Type B pancreatic cell (in vitro differentiated cells): ENCODE data around the gene FTSJ3. TPM values are rescaled to one million over a fixed set of nuclear protein-coding genes. Genes with fewer than 3 reads are reported as not detected.

Experiments used
- DNase-seq: peaks from one replicate; pipeline ENCODE4 v3.0.0; 2021; ENCODE audit warnings: mixed read lengths; ENCODE audit not compliant: unreplicated experiment; ENCODE audit errors: extremely low spot score
- H3K27ac Mint-ChIP-seq: 2 replicates; pipeline ENCODE4 v1.8.0; 2021; ENCODE audit warnings: mild to moderate bottlenecking, mixed read lengths
- H3K27me3 Mint-ChIP-seq: 2 replicates; pipeline ENCODE4 v1.8.0; 2021; ENCODE audit warnings: mixed read lengths
- H3K36me3 Mint-ChIP-seq: 2 replicates; pipeline ENCODE4 v1.8.0; 2021; ENCODE audit warnings: mixed read lengths
- H3K4me1 Mint-ChIP-seq: one replicate; pipeline ENCODE4 v1.8.0; 2021; ENCODE audit warnings: mixed read lengths; ENCODE audit not compliant: unreplicated experiment
- H3K4me3 Mint-ChIP-seq: 2 replicates; pipeline ENCODE4 v1.8.0; 2021; ENCODE audit warnings: mild to moderate bottlenecking, mixed read lengths
- H3K9me3 Mint-ChIP-seq: 2 replicates; pipeline ENCODE4 v1.8.0; 2021; ENCODE audit warnings: mixed read lengths
- total RNA-seq: library from RNA; stranded (reverse); gene quantifications from 2 replicates; pipeline ENCODE4 v1.2.1, GENCODE V29; 2021; ENCODE audit warnings: low replicate concordance
- TF ChIP-seq, protein P1 (sequence below): fragments of 200-600 bp; sonication (generic); conservative IDR thresholded peaks from 2 replicates; pipeline ENCODE4 v1.5.0; 2021; ENCODE audit warnings: antibody characterized with exemption, mild to moderate bottlenecking

Gene FTSJ3
- total RNA-seq, 1 donor from 2014 or later = 45.2 TPM

DNA sequence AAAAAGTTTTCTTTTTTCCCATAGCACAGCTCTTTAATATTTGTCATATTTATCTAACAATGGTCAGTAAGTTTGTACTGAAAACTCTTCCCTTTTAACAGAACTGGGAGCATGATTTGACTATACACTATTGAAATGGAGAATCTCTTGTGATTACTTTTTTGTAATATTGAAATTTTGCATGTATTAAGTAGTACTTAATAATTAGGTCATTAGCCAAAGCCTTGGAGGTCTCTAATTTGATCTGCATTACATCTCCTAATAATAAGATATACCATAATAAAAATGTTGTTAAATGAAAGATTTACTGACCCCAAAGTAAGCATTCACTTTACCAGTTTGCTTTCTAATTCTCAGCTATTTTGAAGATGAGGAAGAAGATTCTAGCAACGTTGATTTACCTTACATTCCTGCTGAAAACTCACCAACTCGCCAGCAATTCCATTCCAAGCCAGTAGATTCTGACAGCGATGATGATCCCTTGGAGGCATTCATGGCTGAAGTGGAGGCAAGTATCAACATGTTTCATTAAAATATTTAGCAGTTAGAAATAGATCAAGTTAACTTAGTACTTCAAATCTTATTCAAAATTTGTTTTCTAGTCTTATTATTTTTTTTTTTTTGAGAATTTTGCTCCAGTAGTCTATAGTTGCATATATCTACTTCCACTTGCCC is 35.3 kb downstream of the FTSJ3 start:
- DNase-seq = no peak
- no peaks in the 10 kb centered on the region for H3K9me3 Mint-ChIP-seq
- TF ChIP-seq, protein P1, sequence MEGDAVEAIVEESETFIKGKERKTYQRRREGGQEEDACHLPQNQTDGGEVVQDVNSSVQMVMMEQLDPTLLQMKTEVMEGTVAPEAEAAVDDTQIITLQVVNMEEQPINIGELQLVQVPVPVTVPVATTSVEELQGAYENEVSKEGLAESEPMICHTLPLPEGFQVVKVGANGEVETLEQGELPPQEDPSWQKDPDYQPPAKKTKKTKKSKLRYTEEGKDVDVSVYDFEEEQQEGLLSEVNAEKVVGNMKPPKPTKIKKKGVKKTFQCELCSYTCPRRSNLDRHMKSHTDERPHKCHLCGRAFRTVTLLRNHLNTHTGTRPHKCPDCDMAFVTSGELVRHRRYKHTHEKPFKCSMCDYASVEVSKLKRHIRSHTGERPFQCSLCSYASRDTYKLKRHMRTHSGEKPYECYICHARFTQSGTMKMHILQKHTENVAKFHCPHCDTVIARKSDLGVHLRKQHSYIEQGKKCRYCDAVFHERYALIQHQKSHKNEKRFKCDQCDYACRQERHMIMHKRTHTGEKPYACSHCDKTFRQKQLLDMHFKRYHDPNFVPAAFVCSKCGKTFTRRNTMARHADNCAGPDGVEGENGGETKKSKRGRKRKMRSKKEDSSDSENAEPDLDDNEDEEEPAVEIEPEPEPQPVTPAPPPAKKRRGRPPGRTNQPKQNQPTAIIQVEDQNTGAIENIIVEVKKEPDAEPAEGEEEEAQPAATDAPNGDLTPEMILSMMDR = no peak
- no peaks in the 10 kb centered on the region for H3K27me3 Mint-ChIP-seq
- no peaks in the 10 kb centered on the region for H3K4me1 Mint-ChIP-seq
- peaks cover 26% of the 10 kb centered on the region for H3K36me3 Mint-ChIP-seq
- H3K4me3 Mint-ChIP-seq = no peak overlapping the region
- no peak overlapping the region for H3K27ac Mint-ChIP-seq

DNA sequence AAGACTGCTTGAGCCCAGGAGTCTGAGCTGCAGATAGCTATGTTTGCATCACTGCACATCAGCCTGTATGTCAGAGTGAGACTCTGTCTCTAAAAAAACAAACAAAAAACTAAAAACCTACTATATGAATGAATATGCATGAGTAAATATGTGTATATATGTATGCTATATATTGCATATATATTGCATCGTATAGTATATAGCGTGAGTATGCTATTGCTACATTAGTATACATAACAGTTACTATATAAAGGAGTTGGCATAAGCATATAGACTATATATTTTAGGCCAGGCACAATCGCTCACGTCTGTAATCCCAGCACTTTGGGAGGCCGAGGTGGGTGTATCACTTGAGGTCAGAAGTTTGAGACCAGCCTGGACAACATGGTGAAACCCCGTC is 37.4 kb downstream of the FTSJ3 start:
- no peaks in the 10 kb centered on the region for H3K9me3 Mint-ChIP-seq
- H3K4me3 Mint-ChIP-seq = no peak overlapping the region
- TF ChIP-seq, protein P1 = no peak
- no peak for DNase-seq
- H3K27me3 Mint-ChIP-seq = no peaks in the 10 kb centered on the region
- peaks cover 23% of the 10 kb centered on the region for H3K36me3 Mint-ChIP-seq
- H3K4me1 Mint-ChIP-seq = no peaks in the 10 kb centered on the region
- no peak overlapping the region for H3K27ac Mint-ChIP-seq

DNA sequence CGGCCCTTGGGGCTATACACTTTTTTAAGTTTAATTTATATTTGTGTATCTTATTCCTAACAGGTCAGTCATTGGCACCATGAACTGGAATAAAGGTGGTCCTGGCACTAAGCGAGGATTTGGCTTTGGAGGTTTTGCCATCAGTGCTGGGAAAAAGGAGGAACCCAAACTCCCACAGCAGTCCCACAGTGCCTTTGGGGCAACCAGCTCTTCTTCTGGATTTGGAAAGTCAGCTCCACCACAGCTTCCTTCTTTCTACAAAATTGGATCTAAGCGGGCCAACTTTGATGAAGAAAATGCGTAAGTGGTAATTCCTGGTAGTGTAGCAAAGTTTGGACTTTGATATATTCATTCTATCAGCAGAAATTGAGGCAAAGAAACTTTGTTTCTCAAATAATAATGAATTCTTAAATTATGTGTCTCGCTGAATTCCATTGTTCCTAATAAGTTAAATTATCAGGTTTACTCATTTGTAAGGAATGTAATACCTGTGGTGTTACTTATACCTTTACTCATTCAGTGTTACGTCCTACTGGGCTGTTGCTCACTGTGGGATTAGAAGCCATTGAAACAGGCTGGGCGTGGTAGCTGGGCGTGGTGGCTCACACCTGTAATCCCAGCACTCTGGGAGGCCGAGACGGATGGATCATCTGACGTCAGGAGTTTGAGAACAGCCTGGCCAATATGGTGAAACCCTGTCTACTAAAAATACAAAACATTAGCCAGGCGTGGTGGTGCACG is 40.3 kb downstream of the FTSJ3 start:
- no peaks in the 10 kb centered on the region for H3K27me3 Mint-ChIP-seq
- TF ChIP-seq, protein P1 = no peak
- H3K9me3 Mint-ChIP-seq = no peaks in the 10 kb centered on the region
- H3K36me3 Mint-ChIP-seq = peaks cover 8% of the 10 kb centered on the region
- no peak overlapping the region for H3K27ac Mint-ChIP-seq
- no peak for DNase-seq
- H3K4me3 Mint-ChIP-seq = no peak overlapping the region
- no peaks in the 10 kb centered on the region for H3K4me1 Mint-ChIP-seq

DNA sequence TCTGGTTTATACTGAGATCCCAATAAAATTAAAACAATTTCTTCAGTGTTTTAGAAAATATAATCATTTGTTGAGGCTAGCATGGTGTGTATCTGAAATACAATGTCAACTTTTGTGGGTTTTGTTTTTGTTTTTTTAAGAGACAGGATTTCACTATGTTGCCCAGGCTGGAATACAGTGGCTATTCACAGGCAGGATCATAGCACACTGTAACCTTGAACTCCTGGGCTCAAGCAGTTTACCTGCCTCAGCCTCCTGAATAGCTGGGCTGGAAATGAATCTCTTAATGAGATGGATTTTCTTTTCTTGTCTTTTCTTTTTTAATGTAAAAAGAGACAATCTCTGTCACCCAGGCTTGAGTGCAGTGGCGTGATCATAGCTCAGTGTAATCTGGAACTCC is 41.3 kb downstream of the FTSJ3 start:
- H3K9me3 Mint-ChIP-seq = no peaks in the 10 kb centered on the region
- no peak for DNase-seq
- H3K4me3 Mint-ChIP-seq = no peak overlapping the region
- H3K36me3 Mint-ChIP-seq = peaks cover 6% of the 10 kb centered on the region
- TF ChIP-seq, protein P1 = no peak
- H3K27me3 Mint-ChIP-seq = no peaks in the 10 kb centered on the region
- H3K4me1 Mint-ChIP-seq = no peaks in the 10 kb centered on the region
- no peak overlapping the region for H3K27ac Mint-ChIP-seq

DNA sequence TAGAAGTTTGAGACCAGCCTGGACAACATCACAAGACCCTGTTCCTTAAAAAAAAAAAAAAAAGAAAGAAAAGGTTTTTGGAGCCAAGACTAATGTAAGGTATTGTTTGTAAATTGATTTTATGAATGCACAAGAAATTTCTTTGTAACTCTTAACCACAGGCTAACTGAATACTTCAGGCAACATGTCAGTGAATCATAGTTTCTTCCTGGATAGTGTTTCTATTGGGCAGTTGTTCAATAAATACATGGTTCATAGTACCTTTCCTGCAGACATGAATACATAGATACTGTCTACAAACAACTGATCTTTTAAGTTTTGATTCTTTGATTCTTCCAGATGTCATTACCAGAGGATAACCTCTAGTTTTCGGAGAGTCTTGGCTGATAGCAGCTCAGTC is 41.9 kb downstream of the FTSJ3 start:
- H3K36me3 Mint-ChIP-seq = peaks cover 6% of the 10 kb centered on the region
- no peak overlapping the region for H3K27ac Mint-ChIP-seq
- no peaks in the 10 kb centered on the region for H3K9me3 Mint-ChIP-seq
- no peak overlapping the region for H3K4me3 Mint-ChIP-seq
- no peaks in the 10 kb centered on the region for H3K4me1 Mint-ChIP-seq
- no peaks in the 10 kb centered on the region for H3K27me3 Mint-ChIP-seq
- DNase-seq = no peak
- TF ChIP-seq, protein P1 = no peak
